Breast epithelium (tissue), 4 donors: ENCODE results near the gene JPH4. TPM values are rescaled to one million over a fixed set of nuclear protein-coding genes. Genes with fewer than 3 reads are reported as not detected.

Experiments
- DNase-seq, 2 donors: peaks; one replicate each; pipeline ENCODE4 v3.0.0-alpha.2; 2019; ENCODE audit warnings: low spot score in 2 of 2
- H3K27ac ChIP-seq, 2 donors: fragments of 200-600 bp; sonication (generic) in 1 of 2; one replicate each; pipeline ENCODE4 v1.5.1; 2016 to 2019; ENCODE audit warnings: mild to moderate bottlenecking in 1 of 2
- H3K27me3 ChIP-seq, 2 donors: fragments of 200-600 bp; sonication (generic) in 1 of 2; one replicate each; pipeline versions ENCODE4 v1.5.1 to v1.6.0; 2017 to 2019; ENCODE audit warnings: control low read depth in 1 of 2, mild to moderate bottlenecking in 1 of 2
- H3K36me3 ChIP-seq: fragments of 200-600 bp; one replicate; pipeline ENCODE4 v1.5.1; 2019
- H3K4me1 ChIP-seq, 2 donors: fragments of 200-600 bp; sonication (generic); one replicate each; pipeline ENCODE4 v1.5.1; 2016 to 2019; ENCODE audit warnings: control low read depth in 1 of 2
- H3K4me3 ChIP-seq, 3 donors: fragments of 200-600 bp; sonication (generic); 1 replicate in 2 of 3; 2 replicates in 1 of 3; pipeline ENCODE4 v1.5.1; 2016 to 2019; ENCODE audit warnings: mild to moderate bottlenecking in 3 of 3, moderate library complexity in 2 of 3
- H3K9me3 ChIP-seq, 2 donors: fragments of 200-600 bp; sonication (generic) in 1 of 2; one replicate each; pipeline ENCODE4 v1.5.1; 2016 to 2019; ENCODE audit warnings: control low read depth in 1 of 2
- POLR2A ChIP-seq: fragments of 450-650 bp; IDR thresholded peaks from one replicate; pipeline ENCODE4 v1.6.1; 2016; ENCODE audit warnings: antibody characterized with exemption, mild to moderate bottlenecking, moderate library complexity
- POLR2AphosphoS5 ChIP-seq, 3 donors: sonication (generic); formaldehyde crosslinking; IDR thresholded peaks; one replicate each; pipeline ENCODE4 v1.6.1; 2017; ENCODE audit warnings: antibody characterized with exemption in 3 of 3
- intact Hi-C: fragments of 100-400 bp; cut with DNase I; formaldehyde crosslinking; loops from one replicate; pipeline ENCODE4 v1.15.1; 2023; ENCODE audit warnings: low total_unique reads
- total RNA-seq, 3 donors: library from RNA; depleted of rRNA; stranded (reverse); fragments of >200 nt; gene quantifications; one replicate each; pipeline ENCODE4 v1.1.0, GENCODE V29; 2016
- TF ChIP-seq, protein P1 (sequence below), 3 donors: fragments of 450-650 bp; IDR thresholded peaks; one replicate each; pipeline ENCODE4 v1.5.1; 2016 to 2017; ENCODE audit warnings: antibody characterized with exemption in 3 of 3, mild to moderate bottlenecking in 3 of 3, moderate library complexity in 3 of 3

The JPH4 gene
- total RNA-seq, 3 donors from 2014 or later: 0.66 to 0.96 (median 0.73) TPM

DNA sequence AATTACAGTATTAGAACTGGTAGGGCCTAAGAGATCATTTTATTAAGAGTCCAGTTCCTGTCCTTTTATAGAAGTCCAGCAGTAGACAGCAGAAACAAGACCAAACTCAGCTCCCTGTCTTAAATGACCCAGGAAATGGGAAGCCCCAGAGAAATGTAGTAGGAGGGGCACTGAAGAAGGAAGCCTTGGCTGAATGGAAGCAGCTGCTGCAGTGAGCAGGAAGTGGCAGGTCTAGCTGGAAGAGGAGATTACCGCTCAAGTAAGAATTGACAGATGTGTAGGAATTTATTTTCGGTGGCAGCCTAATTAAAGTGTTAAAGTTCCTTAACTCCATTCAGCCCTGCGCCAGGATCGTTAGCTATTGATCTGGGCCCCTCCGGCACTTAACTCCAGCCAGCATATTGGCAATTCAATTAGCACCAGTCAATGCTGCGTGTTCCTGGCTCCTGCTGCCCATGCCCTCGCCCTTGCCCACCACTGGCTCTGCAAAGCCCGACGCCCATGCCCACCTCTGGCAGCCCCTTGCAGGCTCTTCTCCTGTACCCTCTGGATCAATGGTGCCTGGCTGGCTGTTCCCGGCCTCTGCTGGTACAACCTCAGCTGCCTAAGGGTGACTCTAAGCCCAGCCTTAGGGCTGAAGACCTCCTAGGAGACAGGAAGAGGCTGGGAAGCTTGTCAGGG is 48.1 kb downstream of the JPH4 start:
- no peak for DNase-seq
- intact Hi-C loops: no loop called here
- Histone ChIP-seq H3K36me3 (no peaks in the 10 kb centered on the region), H3K4me1 (no peaks in the 10 kb centered on the region), H3K27me3 (no peaks in the 10 kb centered on the region), H3K27ac (no peak overlapping the region), H3K4me3 (no peak overlapping the region), H3K9me3 (no peaks in the 10 kb centered on the region)
- TF ChIP-seq POLR2A: no peak
- TF ChIP-seq, protein P1, sequence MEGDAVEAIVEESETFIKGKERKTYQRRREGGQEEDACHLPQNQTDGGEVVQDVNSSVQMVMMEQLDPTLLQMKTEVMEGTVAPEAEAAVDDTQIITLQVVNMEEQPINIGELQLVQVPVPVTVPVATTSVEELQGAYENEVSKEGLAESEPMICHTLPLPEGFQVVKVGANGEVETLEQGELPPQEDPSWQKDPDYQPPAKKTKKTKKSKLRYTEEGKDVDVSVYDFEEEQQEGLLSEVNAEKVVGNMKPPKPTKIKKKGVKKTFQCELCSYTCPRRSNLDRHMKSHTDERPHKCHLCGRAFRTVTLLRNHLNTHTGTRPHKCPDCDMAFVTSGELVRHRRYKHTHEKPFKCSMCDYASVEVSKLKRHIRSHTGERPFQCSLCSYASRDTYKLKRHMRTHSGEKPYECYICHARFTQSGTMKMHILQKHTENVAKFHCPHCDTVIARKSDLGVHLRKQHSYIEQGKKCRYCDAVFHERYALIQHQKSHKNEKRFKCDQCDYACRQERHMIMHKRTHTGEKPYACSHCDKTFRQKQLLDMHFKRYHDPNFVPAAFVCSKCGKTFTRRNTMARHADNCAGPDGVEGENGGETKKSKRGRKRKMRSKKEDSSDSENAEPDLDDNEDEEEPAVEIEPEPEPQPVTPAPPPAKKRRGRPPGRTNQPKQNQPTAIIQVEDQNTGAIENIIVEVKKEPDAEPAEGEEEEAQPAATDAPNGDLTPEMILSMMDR (IDR thresholded peaks at IDR 0.05): no peak
- TF ChIP-seq POLR2AphosphoS5 (IDR thresholded peaks at IDR 0.05): no peak

DNA sequence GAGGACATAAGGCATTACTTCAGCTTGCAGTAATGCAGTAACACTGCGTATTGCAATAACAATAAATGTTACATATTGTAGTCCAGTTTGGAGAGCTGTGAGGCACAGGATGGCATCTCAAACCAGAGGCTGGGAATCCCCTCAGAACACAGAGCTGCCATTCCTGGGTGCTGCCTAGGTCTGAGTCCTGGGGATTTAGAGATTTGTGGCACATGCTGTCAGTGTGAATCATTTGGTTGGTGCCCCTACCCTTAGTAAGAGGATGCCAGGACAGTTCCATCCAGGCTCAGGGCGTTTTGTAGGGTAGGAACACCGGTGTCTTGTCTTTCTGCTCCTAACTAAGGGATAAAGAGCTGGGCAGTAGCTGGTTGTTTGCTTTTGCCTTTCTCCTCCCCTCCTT is 49.6 kb downstream of the JPH4 start:
- Histone ChIP-seq H3K27me3 (no peaks in the 10 kb centered on the region), H3K27ac (no peak overlapping the region), H3K9me3 (no peaks in the 10 kb centered on the region), H3K4me1 (no peaks in the 10 kb centered on the region), H3K36me3 (no peaks in the 10 kb centered on the region), H3K4me3 (no peak overlapping the region)
- intact Hi-C loops: no loop called here
- TF ChIP-seq, protein P1 (IDR thresholded peaks at IDR 0.05): no peak
- TF ChIP-seq POLR2A (no peak), POLR2AphosphoS5 (IDR thresholded peaks at IDR 0.05) (no peak)
- DNase-seq: no peak

DNA sequence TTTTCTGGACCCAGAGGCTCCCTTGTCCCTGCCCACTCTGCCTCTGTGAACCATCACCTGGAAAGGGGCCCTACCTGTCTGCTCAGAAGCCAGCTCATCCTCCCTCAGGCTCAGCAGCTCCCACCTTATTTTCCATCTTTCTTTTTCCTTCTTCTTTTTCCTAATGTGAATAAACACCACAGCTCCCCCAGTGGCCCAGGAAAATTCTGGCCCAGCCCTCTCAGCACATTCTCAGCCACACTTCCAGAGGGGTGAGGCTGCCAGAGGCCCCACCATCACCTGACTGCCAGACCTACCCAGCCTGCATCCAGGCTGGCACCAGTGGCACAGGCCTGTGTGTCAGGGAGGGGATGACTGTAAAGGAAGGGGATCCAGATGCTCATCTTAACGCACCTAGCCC is 50.0 kb downstream of the JPH4 start:
- intact Hi-C loops: no loop called here
- Histone ChIP-seq H3K36me3 (no peaks in the 10 kb centered on the region), H3K4me1 (no peaks in the 10 kb centered on the region), H3K9me3 (no peaks in the 10 kb centered on the region), H3K27ac (no peak overlapping the region), H3K27me3 (no peaks in the 10 kb centered on the region), H3K4me3 (no peak overlapping the region)
- no peak for TF ChIP-seq POLR2A
- TF ChIP-seq, protein P1 (IDR thresholded peaks at IDR 0.05): no peak
- no peak for TF ChIP-seq POLR2AphosphoS5 (IDR thresholded peaks at IDR 0.05)
- DNase-seq: no peak

DNA sequence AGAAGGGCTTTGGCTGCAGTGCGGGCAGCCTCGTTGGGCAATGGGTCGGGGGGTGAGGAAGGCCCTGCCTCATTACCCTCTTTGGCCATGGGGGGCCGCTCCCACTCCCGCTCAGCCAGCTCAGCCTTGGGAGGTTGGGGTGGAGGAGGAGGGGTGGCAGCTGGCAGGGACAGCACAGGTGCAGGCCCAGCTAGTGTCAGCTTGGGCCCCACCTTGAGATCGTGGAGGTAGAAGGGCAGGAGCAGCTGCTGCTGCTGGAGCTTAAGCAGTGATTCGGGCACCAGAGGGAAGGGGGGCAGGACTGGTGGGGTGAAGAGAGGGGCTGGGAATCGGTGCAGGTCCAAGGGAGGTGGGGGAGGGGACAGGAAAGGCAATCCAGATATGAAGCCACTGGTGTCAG is 53.0 kb downstream of the JPH4 start:
- Histone ChIP-seq H3K4me3 (no peak overlapping the region), H3K36me3 (no peaks in the 10 kb centered on the region), H3K27me3 (no peaks in the 10 kb centered on the region), H3K9me3 (no peaks in the 10 kb centered on the region), H3K4me1 (no peaks in the 10 kb centered on the region), H3K27ac (no peak overlapping the region)
- intact Hi-C loops: no loop called here
- no peak for TF ChIP-seq POLR2AphosphoS5 (IDR thresholded peaks at IDR 0.05)
- TF ChIP-seq, protein P1 (IDR thresholded peaks at IDR 0.05): no peak
- no peak for TF ChIP-seq POLR2A
- no peak for DNase-seq

DNA sequence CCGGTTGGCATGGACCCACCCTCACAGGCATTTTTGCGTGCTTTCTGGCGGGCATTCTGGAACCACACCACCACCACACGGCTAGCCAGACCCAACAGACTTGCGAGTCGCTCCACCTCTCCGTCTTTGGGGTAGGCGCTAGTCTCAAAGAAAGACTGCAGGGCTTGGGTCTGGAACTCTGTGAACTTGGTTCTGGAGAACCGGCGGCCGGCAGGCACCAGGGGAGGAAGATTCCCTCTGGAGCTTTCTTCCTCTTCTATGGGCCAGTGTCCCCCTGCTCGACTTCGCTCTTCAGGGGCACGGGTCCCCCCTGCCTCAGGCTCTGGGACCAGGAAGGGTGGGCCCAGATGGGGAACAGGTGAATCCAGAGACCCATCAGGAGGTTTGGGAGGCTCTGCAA is 53.6 kb downstream of the JPH4 start:
- no peak overlapping the region for H3K27ac ChIP-seq
- H3K9me3 ChIP-seq: no peaks in the 10 kb centered on the region
- no peak for TF ChIP-seq POLR2AphosphoS5 (IDR thresholded peaks at IDR 0.05)
- no peak for TF ChIP-seq POLR2A
- TF ChIP-seq, protein P1 (IDR thresholded peaks at IDR 0.05): no peak
- intact Hi-C loops: no loop called here
- no peaks in the 10 kb centered on the region for H3K36me3 ChIP-seq
- H3K4me3 ChIP-seq: no peak overlapping the region
- DNase-seq: no peak
- no peaks in the 10 kb centered on the region for H3K4me1 ChIP-seq
- H3K27me3 ChIP-seq: no peaks in the 10 kb centered on the region
